Upper lobe of left lung (tissue), 6 donors: Measurements from ENCODE around the gene CALY. TPM values are rescaled to one million over a fixed set of nuclear protein-coding genes. Genes with fewer than 3 reads are reported as not detected.

ENCODE experiments used
- ATAC-seq, 2 donors: fragments of 200-7000 bp; cut with Tn5 transposase; one replicate each; pipeline ENCODE4 v1.9.1; 2022; ENCODE audit warnings: mild to moderate bottlenecking in 2 of 2, moderate library complexity in 2 of 2; ENCODE audit not compliant: low FRiP score in 2 of 2
- DNase-seq, 2 donors: peaks; one replicate each; pipeline ENCODE4 v3.0.0-alpha.2; 2019 to 2020
- H3K27ac ChIP-seq, 4 donors: fragments of 200-600 bp; sonication (generic); one replicate each; pipeline ENCODE4 v1.5.1; 2016 to 2019
- H3K27me3 ChIP-seq, 4 donors: fragments of 200-600 bp; sonication (generic); one replicate each; pipeline ENCODE4 v1.5.1; 2017 to 2019
- H3K36me3 ChIP-seq, 4 donors: fragments of 200-600 bp; sonication (generic); one replicate each; pipeline ENCODE4 v1.5.1; 2016 to 2019
- H3K4me1 ChIP-seq, 4 donors: fragments of 200-600 bp; sonication (generic); one replicate each; pipeline ENCODE4 v1.5.1; 2018 to 2019
- H3K4me3 ChIP-seq, 4 donors: fragments of 200-600 bp; sonication (generic); one replicate each; pipeline ENCODE4 v1.5.1; 2017 to 2019; ENCODE audit warnings: mild to moderate bottlenecking in 2 of 4, moderate library complexity in 1 of 4
- H3K9me3 ChIP-seq, 4 donors: fragments of 200-600 bp; sonication (generic); one replicate each; pipeline ENCODE4 v1.5.1; 2018 to 2019
- CTCF ChIP-seq, 6 experiments: fragments of 450-650 bp in 4 of 6; fragments of 200-600 bp in 2 of 6; sonication (generic) in 2 of 6; IDR thresholded peaks; one replicate each; pipeline ENCODE4 v1.5.1; 2016 to 2019; ENCODE audit warnings: antibody characterized with exemption in 6 of 6
- EP300 ChIP-seq, 4 donors: sonication (generic); formaldehyde crosslinking; IDR thresholded peaks; one replicate each; pipeline ENCODE4 v1.5.1; 2017; ENCODE audit warnings: antibody characterized with exemption in 4 of 4, control low read depth in 2 of 4
- POLR2A ChIP-seq, 4 donors: fragments of 450-650 bp; IDR thresholded peaks; one replicate each; pipeline ENCODE4 v1.5.1; 2016 to 2017; ENCODE audit warnings: antibody characterized with exemption in 4 of 4, mild to moderate bottlenecking in 2 of 4
- POLR2AphosphoS5 ChIP-seq, 2 donors: sonication (generic); formaldehyde crosslinking; IDR thresholded peaks; one replicate each; pipeline ENCODE4 v1.5.1; 2017; ENCODE audit warnings: antibody characterized with exemption in 2 of 2
- WGBS, 2 donors: methylation state at CpG; one replicate each; pipeline ENCODE4 v1.1.5; 2017 to 2018; 5-methylcytosine and 5-hydroxymethylcytosine counted together
- total RNA-seq, 6 donors: library from RNA; depleted of rRNA in 4 of 6; stranded (reverse); fragments of >200 nt in 4 of 6; gene quantifications; one replicate each; pipeline versions ENCODE4 v1.1.0 to v1.2.1, GENCODE V29; 2016 to 2021
- donor health status: DM: no; HTN: no; CAD: no; lungs with moderate emphysema.
- donor health status: DM: no; HTN: yes; CAD: no; lungs with severe emphysema.

The CALY gene
- total RNA-seq, 6 donors from 2014 or later = 7.4 TPM; not detected in 5

DNA sequence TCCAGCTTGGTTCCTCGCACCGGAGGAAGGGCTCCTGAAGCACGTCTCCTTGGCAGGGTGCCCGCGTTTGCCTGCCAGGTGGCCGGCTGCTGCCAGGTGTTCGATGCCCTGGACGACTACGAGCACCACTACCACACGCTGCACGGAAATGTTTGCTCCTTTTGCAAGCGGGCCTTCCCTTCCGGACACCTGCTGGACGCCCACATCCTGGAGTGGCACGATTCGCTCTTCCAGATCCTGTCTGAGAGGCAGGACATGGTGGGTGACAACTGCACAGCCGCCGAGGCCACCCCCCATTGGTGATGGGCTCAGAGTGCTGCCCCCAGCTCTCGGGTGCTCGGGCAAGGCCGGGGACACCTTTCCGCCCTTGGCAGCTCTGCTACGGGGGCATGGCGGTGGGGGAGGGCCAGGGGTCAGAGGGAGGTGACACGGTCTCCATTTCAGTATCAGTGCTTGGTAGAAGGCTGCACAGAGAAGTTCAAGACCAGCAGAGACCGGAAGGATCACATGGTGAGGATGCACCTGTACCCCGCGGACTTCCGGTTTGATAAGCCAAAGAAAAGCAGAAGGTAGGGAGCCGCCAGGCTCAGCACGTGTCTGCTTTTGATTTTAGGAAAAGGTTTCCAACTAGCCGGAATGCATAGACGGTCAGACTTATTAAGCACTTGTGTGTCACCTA is 26.8 kb downstream of the CALY start:
- H3K4me1 ChIP-seq = peaks cover 27 to 42% (median 33%) of the 10 kb centered on the region in 4 donors
- TF ChIP-seq EP300 (IDR thresholded peaks at IDR 0.05) (no peak), POLR2A (IDR thresholded peaks at IDR 0.05) (no peak), CTCF (IDR thresholded peaks at IDR 0.05) (no peak), POLR2AphosphoS5 (IDR thresholded peaks at IDR 0.05) (no peak)
- peak overlapping the region in 3 of 4 donors; percentile 64 to 99 (median 89) for H3K4me3 ChIP-seq
- H3K9me3 ChIP-seq = no peaks in the 10 kb centered on the region
- H3K27me3 ChIP-seq = no peaks in the 10 kb centered on the region
- peaks cover 7 to 34% (median 29%) of the 10 kb centered on the region in 4 donors for H3K36me3 ChIP-seq
- DNase-seq (peak; percentile 41 to 87), ATAC-seq (no peak)
- peak overlapping the region; percentile 96 to 98 (median 96) for H3K27ac ChIP-seq
- 81 to 86% methylated on average over 23 to 30 of the region's 33 CpGs for WGBS, 2 donors

GRCh38 chr10:133309100-133309719 is 27.5 kb downstream of the CALY start:
- H3K27ac ChIP-seq = peak overlapping the region; percentile 96 to 98 (median 96)
- ATAC-seq (peak; percentile 97 to 98), DNase-seq (peak; percentile 96 to 100)
- TF ChIP-seq POLR2A (IDR thresholded peaks at IDR 0.05) (no peak), CTCF (IDR thresholded peaks at IDR 0.05) (no peak), EP300 (IDR thresholded peaks at IDR 0.05) (no peak), POLR2AphosphoS5 (IDR thresholded peaks at IDR 0.05) (no peak)
- no peaks in the 10 kb centered on the region for H3K27me3 ChIP-seq
- peaks cover 7 to 34% (median 29%) of the 10 kb centered on the region in 4 donors for H3K36me3 ChIP-seq
- peaks cover 27 to 42% (median 33%) of the 10 kb centered on the region in 4 donors for H3K4me1 ChIP-seq
- 31 to 38% methylated on average over 22 to 42 of the region's 46 CpGs for WGBS, 2 donors
- peak overlapping the region; percentile 64 to 99 (median 79) for H3K4me3 ChIP-seq
- H3K9me3 ChIP-seq = no peaks in the 10 kb centered on the region

DNA sequence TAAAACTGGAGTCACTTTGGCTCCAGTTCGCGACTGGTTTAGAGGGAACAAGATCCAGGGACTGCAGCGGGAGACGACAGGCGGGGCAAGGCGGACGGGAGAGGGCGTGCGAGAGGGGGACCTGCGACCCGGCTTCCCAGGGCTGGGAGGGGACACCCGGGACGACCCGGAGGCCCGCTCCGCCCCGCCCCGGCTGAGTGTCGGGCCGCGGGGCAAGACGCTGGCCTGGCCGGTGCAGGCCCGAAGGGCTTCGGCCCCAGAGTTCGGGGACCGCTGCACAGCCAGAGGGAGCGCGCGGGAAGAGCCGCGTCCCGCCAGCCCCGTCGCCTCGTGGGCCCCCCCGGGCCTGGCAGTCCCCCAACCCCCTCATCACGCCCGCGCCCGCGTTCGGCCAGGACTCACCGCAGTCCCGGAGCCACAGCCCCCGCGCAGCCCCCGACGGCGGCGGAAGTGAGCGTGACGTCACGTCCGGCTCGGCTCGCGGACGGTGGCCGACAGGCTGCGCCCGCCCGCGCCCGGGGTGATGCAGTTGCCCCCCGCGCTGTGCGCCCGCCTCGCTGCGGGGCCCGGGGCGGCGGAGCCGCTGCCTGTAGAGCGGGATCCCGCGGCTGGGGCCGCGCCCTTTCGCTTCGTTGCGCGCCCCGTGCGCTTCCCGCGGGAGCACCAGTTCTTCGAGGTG is 28.1 kb downstream of the CALY start, which contains the start of the genes TUBGCP2 and ZNF511:
TSS of gene TUBGCP2 (minus strand) at position 452 of the 679 bp plus-strand sequence. CDS start 5,931 bp downstream, outside the sequence.
TSS of gene ZNF511 (plus strand) at position 494 of the 679 bp plus-strand sequence. CDS start at position 524, 30 bp downstream.
- peak; percentile 81 to 99 for DNase-seq
- 0 to 3% methylated on average over 19 to 44 of the region's 89 CpGs for WGBS, 2 donors
- TF ChIP-seq POLR2A (IDR thresholded peaks at IDR 0.05) (peak in 3 of 4 donors; percentile 63 to 95 (median 90)), POLR2AphosphoS5 (IDR thresholded peaks at IDR 0.05) (peak; percentile 89 to 90), CTCF (IDR thresholded peaks at IDR 0.05) (peak in 4 of 6 experiments; percentile 34 to 40 (median 37)), EP300 (IDR thresholded peaks at IDR 0.05) (no peak)
- H3K27me3 ChIP-seq = no peaks in the 10 kb centered on the region
- H3K27ac ChIP-seq = peak within 1 kb of the TSS; percentile 96 to 98 (median 96)
- H3K4me3 ChIP-seq = peak within 1 kb of the TSS; percentile 64 to 99 (median 79)
- H3K36me3 ChIP-seq = peaks cover 7 to 36% (median 29%) of the 10 kb centered on the region in 4 donors
- peaks cover 27 to 38% (median 32%) of the 10 kb centered on the region in 4 donors for H3K4me1 ChIP-seq
- peak; percentile 82 to 95 for ATAC-seq
- no peaks in the 10 kb centered on the region for H3K9me3 ChIP-seq

- H3K27ac ChIP-seq = peak overlapping the region; percentile 96 to 98 (median 96)
- peak in 1 of 2 donors; percentile 77 for ATAC-seq
- no peaks in the 10 kb centered on the region for H3K9me3 ChIP-seq
- H3K4me3 ChIP-seq = peak overlapping the region; percentile 64 to 99 (median 79)
- H3K27me3 ChIP-seq = no peaks in the 10 kb centered on the region
- peak in 1 of 2 donors; percentile 91 for DNase-seq
- WGBS, 2 donors = 4 to 7% methylated on average over 14 to 25 of the region's 25 CpGs
- TF ChIP-seq CTCF (IDR thresholded peaks at IDR 0.05) = peak; percentile 53 to 76 (median 68)
- TF ChIP-seq POLR2A (IDR thresholded peaks at IDR 0.05) = peak in 2 of 4 donors; percentile 32 to 59
- peak in 1 of 2 donors; percentile 5 for TF ChIP-seq POLR2AphosphoS5 (IDR thresholded peaks at IDR 0.05)
- TF ChIP-seq EP300 (IDR thresholded peaks at IDR 0.05) = no peak
- peaks cover 27 to 43% (median 34%) of the 10 kb centered on the region in 4 donors for H3K4me1 ChIP-seq
- H3K36me3 ChIP-seq = peaks cover 7 to 37% (median 27%) of the 10 kb centered on the region in 4 donors
Measured at GRCh38 chr10:133307776-133308420, 28.8 kb downstream of the CALY start.
